MM.1S (cell line): ENCODE data around the gene LIPE.
"Not testable (repeated sequence)": the region's sequence is repeated elsewhere in the genome, so short reads cannot be mapped to it uniquely, and the experiment has no call there.

Source experiments
- DNase-seq: peaks from one replicate; pipeline ENCODE4 v3.0.0-alpha.2; 2015
- H2AFZ ChIP-seq: fragments of 300-600 bp; sonication (generic); 2 replicates; pipeline ENCODE4 v1.6.0; 2016; ENCODE audit warnings: antibody characterized with exemption, low read length
- H3F3A ChIP-seq: fragments of 300-600 bp; sonication (generic); 2 replicates; pipeline ENCODE4 v1.6.1; 2016; ENCODE audit warnings: mild to moderate bottlenecking, antibody characterized with exemption, low read length, moderate library complexity, mixed read lengths; ENCODE audit not compliant: insufficient read depth
- H3K27ac ChIP-seq: fragments of 300-600 bp; sonication (generic); 2 replicates; pipeline ENCODE4 v1.5.1; 2016; ENCODE audit warnings: mild to moderate bottlenecking, low read length
- H3K27me3 ChIP-seq: fragments of 300-600 bp; sonication (generic); replicated peaks from 2 replicates; pipeline ENCODE4 v1.6.0; 2016; ENCODE audit warnings: low read length; ENCODE audit not compliant: insufficient read depth
- H3K36me3 ChIP-seq: fragments of 300-600 bp; sonication (generic); replicated peaks from 2 replicates; pipeline ENCODE4 v1.6.1; 2016; ENCODE audit warnings: mild to moderate bottlenecking, low read length, mixed read lengths; ENCODE audit not compliant: insufficient read depth
- H3K4me1 ChIP-seq: fragments of 300-600 bp; sonication (generic); 2 replicates; pipeline ENCODE4 v1.6.1; 2016; ENCODE audit warnings: low read length, mixed read lengths
- H3K4me2 ChIP-seq: fragments of 300-600 bp; sonication (generic); 2 replicates; pipeline ENCODE4 v1.6.0; 2016; ENCODE audit warnings: low read depth, low read length
- H3K4me3 ChIP-seq: fragments of 300-600 bp; sonication (generic); 2 replicates; pipeline ENCODE4 v1.5.1; 2016; ENCODE audit warnings: low read length, mixed read lengths
- H3K79me2 ChIP-seq: fragments of 300-600 bp; sonication (generic); 2 replicates; pipeline ENCODE4 v1.6.1; 2016; ENCODE audit warnings: mixed run types, low read length, mixed read lengths
- H3K9ac ChIP-seq: fragments of 300-600 bp; sonication (generic); 2 replicates; pipeline ENCODE4 v1.6.1; 2016; ENCODE audit warnings: low read length, mixed read lengths
- H3K9me2 ChIP-seq: fragments of 300-600 bp; sonication (generic); replicated peaks from 2 replicates; pipeline ENCODE4 v1.6.1; 2016; ENCODE audit warnings: mild to moderate bottlenecking, low read length, mixed read lengths; ENCODE audit not compliant: insufficient read depth
- H3K9me3 ChIP-seq: fragments of 300-600 bp; sonication (generic); replicated peaks from 2 replicates; pipeline ENCODE4 v1.6.1; 2016; ENCODE audit warnings: mild to moderate bottlenecking, low read length, mixed read lengths; ENCODE audit not compliant: insufficient read depth
- H4K20me1 ChIP-seq: fragments of 300-600 bp; sonication (generic); 2 replicates; pipeline ENCODE4 v1.6.1; 2016; ENCODE audit warnings: mild to moderate bottlenecking, low read length, moderate library complexity, mixed read lengths; ENCODE audit not compliant: insufficient read depth
- CTCF ChIP-seq: fragments of 300-600 bp; sonication (generic); IDR thresholded peaks from 2 replicates; pipeline ENCODE4 v1.5.1; 2016; ENCODE audit warnings: antibody characterized with exemption, low read length, mixed read lengths
- EZH2 ChIP-seq: fragments of 300-600 bp; sonication (generic); optimal IDR thresholded peaks from 2 replicates; pipeline ENCODE3; 2017; ENCODE audit warnings: low read depth, mild to moderate bottlenecking, antibody characterized with exemption, low read length, mixed read lengths
- EZH2phosphoT487 ChIP-seq: fragments of 300-600 bp; sonication (generic); IDR thresholded peaks from 2 replicates; pipeline ENCODE4 v1.6.1; 2018; ENCODE audit warnings: antibody characterized with exemption, low read length

The LIPE gene

GRCh38 chr19:42466521-42467182 is 39.5 kb upstream of the LIPE start:
- no peaks in the 10 kb centered on the region for H3K27me3 ChIP-seq
- no peak overlapping the region for H3K9ac ChIP-seq
- H3K79me2 ChIP-seq: no peaks in the 10 kb centered on the region
- H3K36me3 ChIP-seq: no peaks in the 10 kb centered on the region
- H3K9me3 ChIP-seq: no peaks in the 10 kb centered on the region
- no peak overlapping the region for H3K4me3 ChIP-seq
- no peak overlapping the region for H3K4me2 ChIP-seq
- H4K20me1 ChIP-seq: no peaks in the 10 kb centered on the region
- no peak for DNase-seq
- no peak for TF ChIP-seq EZH2
- TF ChIP-seq EZH2phosphoT487: no peak
- TF ChIP-seq CTCF: no peak
- no peak overlapping the region for H3K27ac ChIP-seq
- H3K4me1 ChIP-seq: peaks cover 8% of the 10 kb centered on the region
- H3K9me2 ChIP-seq: no peaks in the 10 kb centered on the region
- no peaks in the 10 kb centered on the region for H3F3A ChIP-seq
- H2AFZ ChIP-seq: no peak overlapping the region

GRCh38 chr19:42465827-42466280 is 38.7 kb upstream of the LIPE start:
- Histone ChIP-seq H3K36me3 (no peaks in the 10 kb centered on the region), H3K9me2 (no peaks in the 10 kb centered on the region), H2AFZ (peak overlapping the region; percentile 42), H3F3A (no peaks in the 10 kb centered on the region), H3K9ac (no peak overlapping the region), H3K4me2 (peak overlapping the region; percentile 17; the same call in 1 of the 2 replicates), H3K79me2 (no peaks in the 10 kb centered on the region), H3K4me3 (no peak overlapping the region), H3K27ac (no peak overlapping the region), H3K4me1 (peaks cover 8% of the 10 kb centered on the region), H3K27me3 (no peaks in the 10 kb centered on the region), H3K9me3 (no peaks in the 10 kb centered on the region), H4K20me1 (no peaks in the 10 kb centered on the region)
- peak; percentile 34 for DNase-seq
- TF ChIP-seq EZH2phosphoT487: no peak
- TF ChIP-seq CTCF: peak; percentile 38
- no peak for TF ChIP-seq EZH2

GRCh38 chr19:42461700-42462324 is 34.6 kb upstream of the LIPE start:
- Histone ChIP-seq H2AFZ (no peak overlapping the region), H3K9me3 (no peaks in the 10 kb centered on the region), H3K27ac (no peak overlapping the region), H3K9me2 (no peaks in the 10 kb centered on the region), H3K79me2 (no peaks in the 10 kb centered on the region), H3F3A (no peaks in the 10 kb centered on the region), H4K20me1 (no peaks in the 10 kb centered on the region), H3K4me2 (no peak overlapping the region), H3K9ac (no peak overlapping the region), H3K4me3 (no peak overlapping the region), H3K27me3 (no peaks in the 10 kb centered on the region), H3K36me3 (no peaks in the 10 kb centered on the region), H3K4me1 (peaks cover 8% of the 10 kb centered on the region)
- TF ChIP-seq EZH2phosphoT487: no peak
- no peak for TF ChIP-seq CTCF
- no peak for TF ChIP-seq EZH2
- no peak for DNase-seq

GRCh38 chr19:42461231-42461630 is 34.0 kb upstream of the LIPE start:
- H3K9ac ChIP-seq, DNase-seq, H4K20me1 ChIP-seq, H3K4me3 ChIP-seq, H3K9me2 ChIP-seq, H3K27ac ChIP-seq, H3K27me3 ChIP-seq, H3K4me1 ChIP-seq, H3F3A ChIP-seq, H3K79me2 ChIP-seq, H3K36me3 ChIP-seq, H3K9me3 ChIP-seq, H3K4me2 ChIP-seq, H2AFZ ChIP-seq: not testable (repeated sequence)
